HL-60 (cell line): ENCODE data around the gene DHRSX.

Experiments used
- DNase-seq, 2 experiments: peaks; one replicate each; pipeline ENCODE4 v3.0.0-alpha.2; 2010 to 2020; ENCODE audit warnings: low read depth in 1 of 2, low spot score in 1 of 2
- H3K27ac ChIP-seq: fragments of 250-450 bp; sonication (Bioruptor Pico); replicated peaks from 2 replicates; pipeline ENCODE4 v1.5.1; 2020; ENCODE audit warnings: mild to moderate bottlenecking, moderate library complexity
- H3K27me3 ChIP-seq: fragments of 250-450 bp; sonication (Bioruptor Pico); 2 replicates; pipeline ENCODE4 v1.5.1; 2021; ENCODE audit warnings: mild to moderate bottlenecking, moderate library complexity; ENCODE audit not compliant: insufficient read depth, poor library complexity, severe bottlenecking
- H3K4me3 ChIP-seq: replicated peaks from 2 replicates; pipeline ENCODE4 v1.5.1; 2011; ENCODE audit warnings: mild to moderate bottlenecking, control low read depth, low read length; ENCODE audit not compliant: insufficient read depth
- GABPA ChIP-seq: IDR thresholded peaks from 2 replicates; pipeline ENCODE4 v1.6.1; 2012; ENCODE audit warnings: low read depth
- POLR2AphosphoS5 ChIP-seq: IDR thresholded peaks from 2 replicates; pipeline ENCODE4 v1.6.1; 2012; ENCODE audit warnings: low read depth
- REST ChIP-seq: IDR thresholded peaks from 2 replicates; pipeline ENCODE4 v1.6.1; 2012; ENCODE audit warnings: low read depth; ENCODE audit not compliant: insufficient replicate concordance
- SPI1 ChIP-seq: IDR thresholded peaks from 2 replicates; pipeline ENCODE4 v1.6.1; 2012; ENCODE audit warnings: low read depth, mild to moderate bottlenecking, borderline replicate concordance
- TF ChIP-seq, protein P1 (sequence below): IDR thresholded peaks from one replicate; pipeline ENCODE4 v1.5.1; 2011; ENCODE audit warnings: low read length, control low read depth, inconsistent platforms; ENCODE audit not compliant: insufficient read depth

The DHRSX gene

DNA sequence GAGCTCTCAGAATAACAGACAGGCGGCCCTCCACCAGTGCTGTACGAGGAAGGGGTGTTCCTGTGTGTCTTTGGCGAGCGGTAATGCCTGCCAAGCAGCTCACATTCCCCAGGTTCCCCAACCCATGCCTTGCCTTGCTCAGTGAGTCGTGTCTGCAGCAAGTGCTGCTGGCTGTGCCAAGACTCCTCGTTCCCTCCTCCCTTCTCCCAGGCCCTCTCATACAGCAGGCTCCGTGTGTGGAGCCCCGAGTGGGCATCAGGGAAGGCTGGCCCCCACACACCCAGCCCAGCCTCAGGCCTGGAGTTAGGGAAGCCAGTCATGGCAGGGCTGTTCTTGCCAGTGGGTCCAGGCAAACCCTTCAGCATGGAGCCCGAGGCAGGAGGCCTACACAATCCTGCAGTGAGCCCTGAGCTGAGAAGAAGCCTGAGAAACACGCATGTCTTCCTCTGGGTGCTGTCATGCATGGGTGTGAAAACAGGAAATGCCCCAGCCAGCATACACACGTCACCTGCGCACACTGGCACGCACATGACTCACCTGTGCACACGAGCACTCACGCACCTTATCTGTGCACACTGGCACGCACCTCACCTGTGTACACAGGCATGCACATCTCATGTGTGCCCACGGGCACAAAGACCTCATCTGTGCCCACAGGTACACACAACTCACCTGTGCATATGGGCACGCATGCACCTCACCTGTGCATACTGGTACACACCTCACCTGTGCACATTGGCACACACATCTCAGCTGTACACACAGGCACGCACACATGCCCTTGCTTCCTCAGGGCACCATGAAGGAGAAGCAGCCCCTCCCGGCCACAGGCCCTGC lies 238.7 kb downstream of the DHRSX start:
- Histone ChIP-seq H3K27ac (no peak overlapping the region), H3K27me3 (no peaks in the 10 kb centered on the region), H3K4me3 (no peak overlapping the region)
- DNase-seq = no peak
- TF ChIP-seq GABPA = no peak
- TF ChIP-seq SPI1 = no peak
- TF ChIP-seq POLR2AphosphoS5 = no peak
- TF ChIP-seq, protein P1, sequence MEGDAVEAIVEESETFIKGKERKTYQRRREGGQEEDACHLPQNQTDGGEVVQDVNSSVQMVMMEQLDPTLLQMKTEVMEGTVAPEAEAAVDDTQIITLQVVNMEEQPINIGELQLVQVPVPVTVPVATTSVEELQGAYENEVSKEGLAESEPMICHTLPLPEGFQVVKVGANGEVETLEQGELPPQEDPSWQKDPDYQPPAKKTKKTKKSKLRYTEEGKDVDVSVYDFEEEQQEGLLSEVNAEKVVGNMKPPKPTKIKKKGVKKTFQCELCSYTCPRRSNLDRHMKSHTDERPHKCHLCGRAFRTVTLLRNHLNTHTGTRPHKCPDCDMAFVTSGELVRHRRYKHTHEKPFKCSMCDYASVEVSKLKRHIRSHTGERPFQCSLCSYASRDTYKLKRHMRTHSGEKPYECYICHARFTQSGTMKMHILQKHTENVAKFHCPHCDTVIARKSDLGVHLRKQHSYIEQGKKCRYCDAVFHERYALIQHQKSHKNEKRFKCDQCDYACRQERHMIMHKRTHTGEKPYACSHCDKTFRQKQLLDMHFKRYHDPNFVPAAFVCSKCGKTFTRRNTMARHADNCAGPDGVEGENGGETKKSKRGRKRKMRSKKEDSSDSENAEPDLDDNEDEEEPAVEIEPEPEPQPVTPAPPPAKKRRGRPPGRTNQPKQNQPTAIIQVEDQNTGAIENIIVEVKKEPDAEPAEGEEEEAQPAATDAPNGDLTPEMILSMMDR = no peak
- TF ChIP-seq REST = no peak

GRCh38 chrX:2252331-2253065 lies 248.3 kb downstream of the DHRSX start:
- Histone ChIP-seq H3K4me3 (no peak overlapping the region), H3K27ac (no peak overlapping the region), H3K27me3 (no peaks in the 10 kb centered on the region)
- TF ChIP-seq GABPA = no peak
- TF ChIP-seq POLR2AphosphoS5 = no peak
- TF ChIP-seq, protein P1 = no peak
- TF ChIP-seq REST = no peak
- no peak for TF ChIP-seq SPI1
- no peak for DNase-seq

DNA sequence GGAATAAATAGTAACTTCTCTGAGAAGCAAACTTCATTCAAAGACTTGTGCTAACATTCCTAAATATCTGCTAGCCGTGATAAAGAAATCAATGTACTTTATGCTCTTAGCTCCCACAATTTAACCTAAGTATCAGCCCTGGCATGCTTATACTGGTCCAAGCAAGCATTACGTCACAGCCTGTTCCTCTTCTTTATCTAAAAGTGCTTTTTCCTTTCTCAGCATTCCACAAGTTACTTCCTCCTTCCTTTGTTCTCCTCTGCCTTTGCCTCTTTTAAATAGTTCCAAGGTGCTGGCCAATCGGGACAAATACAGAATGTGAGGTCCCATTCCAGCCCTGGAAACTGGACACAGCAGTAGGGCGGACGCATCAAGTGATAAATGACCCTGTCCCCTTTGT lies 249.6 kb downstream of the DHRSX start:
- Histone ChIP-seq H3K27me3 (no peaks in the 10 kb centered on the region), H3K27ac (no peak overlapping the region), H3K4me3 (no peak overlapping the region)
- TF ChIP-seq POLR2AphosphoS5 (no peak), SPI1 (peak; percentile 7; the same call in 1 of the 2 replicates)
- peak in 1 of 2 experiments; percentile 16 for DNase-seq

- Histone ChIP-seq H3K27ac (no peak overlapping the region), H3K27me3 (no peaks in the 10 kb centered on the region), H3K4me3 (no peak overlapping the region)
- no peak for DNase-seq
- TF ChIP-seq SPI1 = no peak
Observed at GRCh38 chrX:2243913-2244460, 256.8 kb downstream of the DHRSX start.
